MCF 10A (cell line): ENCODE results near the gene WDR5. TPM values are rescaled to one million over a fixed set of nuclear protein-coding genes. Genes with fewer than 3 reads are reported as not detected.

Experiments
- BruUV-seq: library from RNA; stranded (reverse); fragments of 400-500 nt; replicated peaks from 2 replicates; lab custom pipeline; 2021; lab: Mats Ljungman, UMichigan
- CTCF ChIA-PET: fragments of 300-600 bp; sonication (Branson Sonifier 250); formaldehyde crosslinking; extraction: SDS; loops from one replicate; lab custom pipeline; 2021; ENCODE audit warnings: antibody characterized with exemption, inconsistent platforms; lab: Yijun Ruan, JAX
- POLR2A ChIA-PET: fragments of 300-600, 350-650 bp; sonication (Branson Sonifier 250); formaldehyde crosslinking; extraction: SDS; loops from one replicate; lab custom pipeline; 2020; ENCODE audit warnings: antibody characterized with exemption, inconsistent platforms; lab: Yijun Ruan, JAX
- DNase-seq: peaks from one replicate; pipeline ENCODE4 v3.0.0-alpha.2; 2018; ENCODE audit not compliant: unreplicated experiment
- H3K27ac Mint-ChIP-seq: one replicate; pipeline ENCODE4 v1.8.0; 2022; ENCODE audit warnings: mild to moderate bottlenecking, low read depth, mixed read lengths; ENCODE audit not compliant: unreplicated experiment
- H3K27me3 Mint-ChIP-seq: one replicate; pipeline ENCODE4 v1.8.0; 2022; ENCODE audit warnings: mixed read lengths; ENCODE audit not compliant: insufficient read depth, unreplicated experiment
- H3K36me3 Mint-ChIP-seq: one replicate; pipeline ENCODE4 v1.8.0; 2022; ENCODE audit warnings: mild to moderate bottlenecking, moderate library complexity, mixed read lengths; ENCODE audit not compliant: insufficient read depth, unreplicated experiment
- H3K4me1 Mint-ChIP-seq: one replicate; pipeline ENCODE4 v1.8.0; 2022; ENCODE audit warnings: mixed read lengths; ENCODE audit not compliant: insufficient read depth, unreplicated experiment
- H3K4me3 Mint-ChIP-seq: one replicate; pipeline ENCODE4 v1.8.0; 2022; ENCODE audit warnings: mild to moderate bottlenecking, moderate library complexity, mixed read lengths; ENCODE audit not compliant: unreplicated experiment
- H3K9me3 Mint-ChIP-seq: one replicate; pipeline ENCODE4 v1.8.0; 2022; ENCODE audit warnings: mixed read lengths; ENCODE audit not compliant: unreplicated experiment
- CTCF ChIP-seq: fragments of 200-600 bp; IDR thresholded peaks from one replicate; pipeline ENCODE4 v1.8.0; 2022; ENCODE audit warnings: antibody characterized with exemption, mild to moderate bottlenecking; ENCODE audit not compliant: unreplicated experiment
- intact Hi-C: fragments of 100-400 bp; cut with micrococcal nuclease; formaldehyde crosslinking; loops from 2 replicates; pipeline ENCODE4 v1.14.1; 2022
- total RNA-seq: library from RNA; stranded (reverse); gene quantifications from 2 replicates; pipeline ENCODE4 v1.2.3, GENCODE V29; 2022

Gene WDR5
- total RNA-seq, 1 experiment from 2014 or later: 43.8 TPM

DNA sequence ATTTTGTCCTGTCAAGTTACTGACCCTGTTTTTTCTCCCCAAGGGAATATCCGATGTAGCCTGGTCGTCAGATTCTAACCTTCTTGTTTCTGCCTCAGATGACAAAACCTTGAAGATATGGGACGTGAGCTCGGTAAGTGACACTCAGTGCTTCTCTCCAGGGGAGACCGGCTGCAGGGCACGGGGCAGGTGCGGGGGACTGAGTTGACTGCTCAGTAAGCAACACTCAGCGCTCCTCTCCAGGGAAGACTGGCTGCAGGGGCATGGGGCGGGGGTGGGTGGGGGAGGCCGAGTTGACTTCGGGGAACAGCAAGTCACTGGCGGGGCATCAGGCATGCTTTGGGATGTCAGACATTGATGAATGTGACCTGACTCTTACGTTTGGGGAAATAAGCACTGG is 6.0 kb downstream of the WDR5 start:
- Mint-ChIP-seq H3K27me3 (no peaks in the 10 kb centered on the region), H3K36me3 (peaks cover 73% of the 10 kb centered on the region), H3K27ac (peak overlapping the region; percentile 35), H3K4me1 (peaks cover 12% of the 10 kb centered on the region), H3K4me3 (no peak overlapping the region), H3K9me3 (no peaks in the 10 kb centered on the region)
- intact Hi-C loops: no loop called here
- no peak for TF ChIP-seq CTCF
- no TSS peak for BruUV-seq
- POLR2A ChIA-PET: no interaction called here
- DNase-seq: no peak
- CTCF ChIA-PET: no interaction called here

- no peak for DNase-seq
- no TSS peak for BruUV-seq
- ChIA-PET POLR2A (interaction anchor here (1.1 kb wide), 1 partner anchor 9 kb away, joined by 4 read pairs; the partner anchor contains the start of gene WDR5), CTCF (interaction anchor here (0.6 to 1.2 kb wide), 2 partner anchors 26 to 135 kb away, joined by 3 read pairs; no protein-coding TSS in a partner anchor)
- Mint-ChIP-seq H3K27ac (no peak overlapping the region), H3K36me3 (peaks cover 92% of the 10 kb centered on the region), H3K27me3 (no peaks in the 10 kb centered on the region), H3K9me3 (no peaks in the 10 kb centered on the region), H3K4me3 (no peak overlapping the region), H3K4me1 (no peaks in the 10 kb centered on the region)
- intact Hi-C loops: no loop called here
- TF ChIP-seq CTCF: no peak
Observed at GRCh38 chr9:134144801-134145200, 8.9 kb downstream of the WDR5 start.

- no peaks in the 10 kb centered on the region for H3K27me3 Mint-ChIP-seq
- DNase-seq: no peak
- H3K4me1 Mint-ChIP-seq: no peaks in the 10 kb centered on the region
- no peak overlapping the region for H3K27ac Mint-ChIP-seq
- ChIA-PET POLR2A (interaction anchor here (1.1 kb wide), 1 partner anchor 9 kb away, joined by 4 read pairs; the partner anchor contains the start of gene WDR5), CTCF (interaction anchor here (0.6 to 1.2 kb wide), 2 partner anchors 26 to 135 kb away, joined by 3 read pairs; no protein-coding TSS in a partner anchor)
- no peak overlapping the region for H3K4me3 Mint-ChIP-seq
- TF ChIP-seq CTCF: no peak
- intact Hi-C loops: no loop called here
- BruUV-seq: no TSS peak
- no peaks in the 10 kb centered on the region for H3K9me3 Mint-ChIP-seq
- peaks cover 88% of the 10 kb centered on the region for H3K36me3 Mint-ChIP-seq
Observed at GRCh38 chr9:134145262-134145661, 9.4 kb downstream of the WDR5 start.

GRCh38 chr9:134146774-134147493 is 11.1 kb downstream of the WDR5 start:
- no peaks in the 10 kb centered on the region for H3K27me3 Mint-ChIP-seq
- no peaks in the 10 kb centered on the region for H3K4me1 Mint-ChIP-seq
- no peak overlapping the region for H3K4me3 Mint-ChIP-seq
- TF ChIP-seq CTCF: no peak
- CTCF ChIA-PET: interaction anchor here (0.6 to 1.3 kb wide), 5 partner anchors 9 to 589 kb away, joined by 3 to 4 read pairs (median 3); no protein-coding TSS in a partner anchor
- H3K36me3 Mint-ChIP-seq: peaks cover 87% of the 10 kb centered on the region
- no peaks in the 10 kb centered on the region for H3K9me3 Mint-ChIP-seq
- H3K27ac Mint-ChIP-seq: peak overlapping the region; percentile 5
- POLR2A ChIA-PET: interaction anchor here (0.5 to 1.0 kb wide), 6 partner anchors 9 to 1467 kb away, joined by 3 read pairs; partner anchors contain the start of gene WDR5
- intact Hi-C loops: no loop called here
- BruUV-seq: no TSS peak
- DNase-seq: peak; percentile 34
